ENCODE results near the gene OR6C75.
"Not testable (repeated sequence)": the region's sequence is repeated elsewhere in the genome, so short reads cannot be mapped to it uniquely, and the experiment has no call there.

The OR6C75 gene

DNA sequence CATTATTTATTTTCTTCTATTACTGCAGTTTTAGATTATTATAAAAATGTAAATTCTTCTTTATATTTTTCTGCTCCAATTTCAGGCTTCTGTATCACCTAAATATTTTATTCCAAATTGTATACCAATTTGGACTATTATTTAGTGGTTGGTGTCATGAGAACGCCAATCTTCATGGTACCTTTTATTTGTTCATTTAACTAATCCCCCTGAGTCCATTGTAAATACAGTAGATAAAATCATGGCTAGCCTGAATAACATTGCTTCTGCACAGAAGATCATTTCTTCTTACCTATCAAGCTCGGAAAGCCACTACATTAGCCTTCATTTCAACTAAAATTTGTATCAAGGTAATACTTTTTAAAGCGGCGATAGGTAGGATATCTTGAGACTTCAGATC, at the start of gene OR6C75:
OR6C75 (plus strand) TSS at position 301 of the 400 bp plus-strand sequence. CDS start 2,136 bp downstream, outside the sequence.
- no peak for DNase-seq

DNA sequence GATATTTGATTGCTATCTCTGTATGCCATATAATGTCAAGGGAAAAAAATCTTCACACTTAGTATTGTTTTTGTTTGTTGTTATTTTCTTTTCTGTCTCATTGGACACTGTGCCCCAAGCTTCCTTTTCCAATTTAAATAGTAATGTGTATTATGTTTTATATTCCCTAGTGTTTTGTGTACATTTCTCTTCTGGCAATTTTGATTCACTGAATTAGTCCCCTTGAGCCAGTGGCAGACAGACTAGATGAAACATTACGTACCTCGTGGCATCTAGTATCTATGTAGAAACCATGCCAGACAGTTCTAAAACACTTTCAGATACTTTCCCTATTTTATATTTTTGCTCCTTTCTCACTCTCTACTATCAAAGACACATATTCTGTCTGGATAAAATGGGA, 48.7 kb upstream of the OR6C75 start, which contains the start of gene OR6C1:
OR6C1 (plus strand) TSS at position 301 of the 400 bp plus-strand sequence. CDS start 6,257 bp downstream, outside the sequence.
- no peak for DNase-seq

DNA sequence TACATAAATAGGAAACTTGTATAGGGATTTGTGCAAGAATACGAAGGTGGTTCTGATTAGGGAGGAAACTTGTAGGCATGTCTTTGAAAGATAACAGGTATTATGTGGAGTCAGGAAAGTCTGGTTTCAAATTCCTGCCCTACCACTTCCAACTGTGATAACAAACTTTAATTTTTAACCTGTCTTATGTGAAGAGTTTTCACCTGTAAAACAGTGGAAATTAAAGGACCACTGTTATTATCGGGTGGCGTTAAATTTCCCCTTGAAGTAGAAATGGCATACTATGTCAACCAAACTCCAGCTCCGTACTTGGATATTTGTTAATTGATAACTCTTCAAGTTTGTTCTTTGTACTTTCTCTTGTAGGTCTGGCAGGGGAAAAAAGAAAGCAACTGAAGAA, 42.6 kb upstream of the OR6C75 start:
- DNase-seq, result no peak

DNA sequence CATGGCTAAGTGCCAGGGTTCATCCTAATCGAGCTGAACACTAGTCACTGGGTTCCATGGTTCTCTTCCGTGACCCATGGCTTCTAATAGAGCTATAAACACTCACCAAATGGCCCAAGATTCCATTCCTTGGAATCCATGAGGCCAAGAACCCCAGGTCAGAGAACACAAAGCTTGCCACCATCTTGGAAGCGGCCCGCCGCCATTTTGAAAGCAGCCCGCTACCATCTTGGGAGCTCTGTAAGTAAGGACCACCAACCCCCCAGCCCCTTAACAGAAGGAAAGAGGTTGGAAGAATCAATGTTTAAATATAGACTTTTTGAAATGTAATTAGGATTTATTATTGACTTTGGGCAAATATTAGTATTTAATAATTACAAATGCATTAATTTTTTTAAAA, 37.0 kb upstream of the OR6C75 start:
- DNase-seq, result not testable (repeated sequence)

DNA sequence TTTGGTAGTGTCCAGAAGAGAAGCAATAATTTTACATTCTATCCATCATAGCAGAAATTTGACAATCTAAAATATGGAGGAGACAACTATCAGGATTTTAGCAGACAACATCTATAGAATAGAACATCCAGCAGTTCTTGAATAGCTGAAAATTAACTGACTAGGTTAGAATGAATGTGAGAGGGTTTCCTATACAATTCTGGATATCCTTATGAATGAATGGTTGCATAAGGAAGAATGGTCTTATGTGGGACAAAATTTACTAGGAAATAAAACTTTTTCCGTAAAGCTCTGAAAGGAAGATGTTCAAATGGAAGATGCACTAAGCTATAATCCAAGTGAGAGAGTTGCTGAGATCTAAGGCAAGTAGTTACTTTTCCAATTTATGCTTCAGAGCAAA, 32.3 kb upstream of the OR6C75 start, which contains the start of gene OR6C3:
OR6C3 (plus strand) TSS at position 301 of the 400 bp plus-strand sequence. CDS start 955 bp downstream, outside the sequence.
- no peak for DNase-seq

DNA sequence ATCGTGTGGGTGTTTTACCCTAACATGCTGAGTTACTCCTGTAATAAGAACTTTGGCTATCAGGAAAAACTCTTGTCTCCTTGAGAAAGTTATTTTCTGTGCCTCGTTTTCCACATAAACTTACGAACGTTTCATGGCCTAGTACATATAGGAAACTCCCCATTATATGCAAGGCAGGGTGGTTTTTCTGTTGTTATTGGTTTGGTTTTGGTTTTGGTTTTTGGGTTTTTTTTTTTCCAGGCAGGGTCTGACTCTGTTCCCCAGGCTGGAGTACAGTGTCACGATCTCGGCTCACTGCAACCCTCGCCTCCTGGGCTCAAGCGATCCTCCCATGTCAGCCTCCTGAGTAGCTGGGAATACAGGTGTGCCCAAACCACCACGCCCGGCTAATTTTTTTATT, 26.8 kb upstream of the OR6C75 start:
- no peak for DNase-seq

DNA sequence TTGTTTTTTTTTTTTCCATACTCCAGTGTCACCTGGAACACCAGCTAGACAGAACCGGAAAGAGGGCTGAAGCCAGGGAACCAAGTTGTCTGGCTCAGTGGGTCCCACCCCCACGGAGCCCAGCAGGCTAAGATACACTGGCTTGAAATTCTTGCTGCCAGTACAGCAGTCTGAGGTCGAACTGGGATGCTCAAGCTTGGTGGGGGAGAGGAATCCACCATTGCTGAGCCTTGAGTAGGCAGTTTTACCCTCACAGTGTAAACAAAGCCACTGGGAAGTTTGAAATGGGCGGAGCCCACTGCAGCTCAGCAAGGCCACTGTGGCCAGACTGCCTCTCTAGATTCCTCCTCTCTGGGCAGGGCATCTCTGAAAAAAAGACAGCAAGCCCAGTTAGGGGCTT, 7.4 kb upstream of the OR6C75 start:
- not testable (repeated sequence) for DNase-seq

DNA sequence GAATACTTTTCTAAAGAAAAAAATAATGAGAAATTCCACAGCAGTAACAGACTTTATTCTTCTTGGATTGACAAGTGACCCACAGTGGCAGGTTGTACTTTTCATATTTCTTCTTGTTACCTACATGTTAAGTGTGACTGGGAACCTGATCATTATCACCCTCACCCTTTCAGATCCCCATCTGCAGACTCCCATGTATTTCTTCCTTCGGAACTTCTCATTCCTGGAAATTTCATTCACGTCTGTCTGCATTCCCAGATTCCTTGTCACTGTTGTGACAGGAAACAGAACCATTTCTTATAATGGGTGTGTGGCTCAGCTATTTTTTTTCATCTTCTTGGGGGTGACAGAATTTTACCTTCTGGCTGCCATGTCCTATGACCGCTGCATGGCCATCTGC, 2.3 kb downstream of the OR6C75 start:
- no peak for DNase-seq

DNA sequence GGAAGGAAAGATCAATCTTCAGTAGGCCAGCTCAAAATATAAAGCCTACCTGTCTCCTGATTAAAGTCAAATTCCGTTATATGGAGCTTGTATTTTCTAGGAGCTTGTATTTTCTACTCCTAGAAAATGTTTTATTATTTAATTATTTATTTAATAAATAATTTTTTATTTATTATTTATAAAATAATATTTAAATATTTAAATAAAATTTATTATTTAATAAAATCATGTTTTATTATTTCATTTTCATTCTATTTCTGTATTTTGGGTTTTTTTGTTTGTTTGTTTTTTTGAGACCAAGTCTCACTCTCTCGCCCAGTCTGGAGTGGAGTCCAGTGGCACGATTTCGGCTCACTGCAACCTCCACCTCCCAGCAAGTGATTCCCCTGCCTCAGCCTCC, 9.7 kb downstream of the OR6C75 start:
- DNase-seq, result no peak

DNA sequence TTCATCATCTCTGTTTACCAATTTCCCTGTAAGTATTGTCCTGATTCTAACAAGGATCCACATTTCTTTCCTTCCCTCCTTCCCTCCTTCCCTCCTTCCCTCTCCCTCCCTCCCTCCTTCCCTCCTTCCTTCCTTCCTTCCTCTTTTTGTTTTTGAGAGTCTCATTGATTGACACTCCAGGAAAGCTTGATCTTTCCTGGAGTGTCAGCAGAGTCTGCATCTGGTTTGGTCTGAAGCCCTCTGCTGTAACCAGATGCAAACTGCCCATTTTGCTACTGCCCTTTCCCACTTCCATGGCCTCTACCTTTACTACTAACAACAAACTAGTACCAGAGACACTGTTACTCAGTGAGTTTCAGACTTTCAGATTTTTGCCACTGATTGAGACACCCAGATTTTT, 23.1 kb downstream of the OR6C75 start:
- no peak for DNase-seq

DNA sequence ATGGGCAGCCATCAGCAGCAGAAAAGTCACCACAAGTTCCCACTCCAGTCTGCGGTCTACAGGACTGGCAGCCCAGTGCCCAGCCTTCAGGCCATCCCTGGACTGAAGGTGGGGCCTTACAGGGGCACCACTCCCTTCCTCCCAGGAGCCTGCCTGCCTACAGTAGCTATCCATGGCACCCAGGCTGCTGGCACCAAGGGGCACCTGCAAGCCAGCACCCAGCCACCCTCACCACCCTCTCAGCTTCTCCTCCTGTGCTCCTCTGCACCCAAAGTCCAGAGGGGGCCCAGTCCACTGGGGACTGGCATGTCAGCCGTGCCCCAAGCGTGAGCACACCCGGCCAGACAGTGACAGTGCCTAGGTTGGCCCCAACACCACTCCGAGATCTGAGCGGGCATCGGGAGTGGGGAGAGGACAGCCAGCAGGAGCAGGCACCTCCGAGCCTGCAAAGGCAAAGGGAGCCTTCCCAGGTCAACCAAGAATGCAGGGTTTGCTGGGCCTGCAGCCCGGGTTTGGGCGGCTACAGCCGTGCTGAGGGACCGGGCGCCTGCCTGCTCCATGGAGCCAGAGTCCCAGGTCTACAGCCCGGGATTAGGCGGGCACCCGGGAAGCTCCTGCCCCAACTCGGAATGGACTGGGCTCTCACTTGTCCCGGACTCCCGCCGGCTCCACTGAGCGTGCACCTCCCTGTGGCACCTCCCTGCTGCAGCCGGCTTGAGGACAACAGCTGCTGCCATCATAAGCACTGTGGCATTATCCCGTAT, 29.4 kb downstream of the OR6C75 start:
- DNase-seq, result no peak

DNA sequence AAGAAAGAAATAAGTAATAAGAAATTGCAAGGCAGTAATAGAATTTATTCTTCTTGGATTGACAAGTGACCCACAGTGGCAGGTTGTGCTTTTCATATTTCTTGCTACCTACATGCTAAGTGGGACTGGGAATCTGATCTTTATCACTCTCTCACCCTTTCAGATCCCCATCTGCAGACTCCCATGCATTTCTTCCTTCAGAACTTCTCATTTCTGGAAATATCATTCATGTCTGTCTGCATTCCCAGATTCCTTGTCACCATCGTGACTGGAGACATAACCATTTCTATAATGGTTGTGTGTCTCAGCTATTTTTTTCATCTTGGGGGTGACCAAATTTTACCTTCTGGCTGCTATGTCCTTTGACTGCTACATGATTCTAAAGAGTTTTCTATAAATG, 33.6 kb downstream of the OR6C75 start:
- no peak for DNase-seq

DNA sequence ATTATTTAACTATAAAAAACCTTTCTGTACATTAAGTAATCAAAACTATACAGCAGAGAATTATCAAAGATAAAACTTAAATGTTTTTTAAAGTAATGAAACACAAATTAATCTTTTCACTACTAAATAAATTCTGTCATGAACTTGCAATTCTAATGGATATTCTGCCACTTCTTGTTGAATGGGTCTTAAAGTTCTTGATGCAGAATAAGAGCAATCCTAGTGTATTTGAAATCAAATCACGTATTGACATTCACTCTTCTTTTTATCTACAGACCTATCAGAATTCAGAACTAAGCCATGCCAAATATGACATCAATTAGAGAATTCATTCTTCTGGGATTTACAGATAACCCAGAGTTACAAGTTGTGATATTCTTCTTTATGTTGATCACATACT, 37.5 kb downstream of the OR6C75 start, which contains the start of gene OR6C65:
OR6C65 (plus strand) TSS at position 301 of the 400 bp plus-strand sequence; CDS start at position 301, 0 bp downstream.
- no peak for DNase-seq

DNA sequence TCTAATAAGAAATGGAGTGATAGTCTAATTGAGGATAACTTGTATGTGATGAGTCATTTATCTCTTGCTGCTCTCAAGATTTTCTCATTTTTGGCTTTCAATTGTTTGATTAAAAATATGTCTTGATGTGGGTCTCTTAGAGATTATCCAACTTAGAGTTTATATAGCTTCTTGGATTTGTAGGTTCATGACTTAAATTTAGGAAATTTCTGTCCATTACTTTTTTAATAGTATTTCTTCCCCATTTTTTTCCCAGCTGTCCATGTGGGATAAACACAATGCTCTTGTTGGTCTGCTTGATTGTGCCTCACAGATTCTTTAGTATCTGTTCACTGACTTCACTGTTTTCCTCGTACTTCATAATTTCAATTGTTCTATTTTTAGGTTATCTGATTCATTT, 45.1 kb downstream of the OR6C75 start:
- DNase-seq, result no peak

DNA sequence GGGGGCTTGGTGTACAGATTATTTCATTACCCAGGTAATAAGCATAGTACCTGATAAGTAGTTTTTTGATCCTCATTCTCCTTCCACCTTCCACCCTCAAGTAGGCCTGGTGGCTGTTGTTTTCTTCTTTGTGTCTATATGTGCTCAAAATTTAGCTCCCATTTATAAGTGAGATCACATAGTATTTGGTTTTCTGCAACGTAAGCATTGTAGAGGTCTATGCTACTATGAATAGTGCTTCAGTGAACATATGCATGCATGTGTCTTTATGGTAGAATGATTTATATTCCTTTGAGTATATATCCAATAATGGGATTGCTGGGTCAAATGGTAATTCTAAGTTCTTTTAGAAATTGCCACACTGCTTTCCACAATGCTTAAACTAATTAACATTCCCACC, 46.4 kb downstream of the OR6C75 start:
- not testable (repeated sequence) for DNase-seq

DNA sequence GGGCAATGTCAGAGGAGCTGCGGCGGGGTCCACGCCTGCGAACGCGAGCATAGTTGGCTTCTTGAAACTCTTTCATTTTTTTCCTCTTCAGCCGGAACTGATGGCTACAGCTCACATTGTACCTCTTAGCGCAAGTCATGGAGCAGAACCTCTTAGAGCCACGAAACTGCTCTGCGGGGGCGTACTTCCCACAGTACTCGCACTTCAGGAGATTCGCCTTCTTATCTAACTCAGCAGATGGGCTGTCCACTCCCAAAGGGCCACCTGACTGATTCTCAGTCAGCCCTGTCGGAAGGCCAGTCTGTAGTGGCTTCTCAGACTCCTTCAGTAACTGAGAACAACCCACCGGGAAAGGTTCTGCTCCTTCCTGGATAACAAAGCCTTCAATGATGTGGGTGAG, 49.4 kb downstream of the OR6C75 start:
- not testable (repeated sequence) for DNase-seq

DNA sequence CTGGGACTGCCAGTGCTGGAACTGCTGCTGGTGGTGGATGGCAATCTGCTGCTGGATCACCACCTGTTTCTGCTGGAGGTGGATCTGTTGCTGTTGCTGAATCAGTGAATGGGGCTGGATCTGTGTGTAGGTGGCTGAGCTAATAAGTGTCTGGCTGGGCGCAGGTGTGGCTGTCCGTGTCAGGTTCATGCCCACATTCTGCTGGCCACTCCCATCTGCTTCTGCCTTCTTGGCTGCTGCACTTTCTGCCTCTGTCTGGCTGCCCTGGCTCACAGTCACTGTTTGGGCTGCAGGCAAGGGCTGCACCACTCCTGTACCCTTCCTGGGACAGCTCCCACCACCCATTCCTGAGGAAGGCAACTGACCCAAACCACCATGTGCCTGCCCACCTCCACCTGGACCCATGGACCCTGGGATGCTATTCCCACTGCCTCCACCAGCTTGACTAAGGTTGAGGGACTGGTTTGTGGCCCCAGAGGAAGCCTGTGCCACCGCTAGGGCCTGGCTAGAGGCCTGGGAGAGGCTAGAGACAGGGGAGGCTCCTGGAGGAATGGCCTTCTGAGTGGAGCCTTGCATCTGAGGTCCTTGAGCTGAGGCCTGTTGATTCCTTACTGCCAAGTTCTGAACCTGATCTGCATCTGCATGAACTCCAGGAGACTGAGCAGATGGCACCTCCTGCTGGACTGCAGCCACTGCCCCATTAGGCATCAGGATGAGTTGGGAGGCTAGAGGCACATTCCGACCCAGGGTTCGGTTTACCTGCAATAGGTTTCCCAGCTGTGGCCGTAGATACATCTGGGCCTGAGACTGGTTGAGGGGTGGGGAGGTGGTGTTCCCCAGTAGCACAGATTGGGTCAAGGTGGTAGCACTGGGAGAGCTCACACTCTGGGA, 51.0 kb downstream of the OR6C75 start:
- not testable (repeated sequence) for DNase-seq

DNA sequence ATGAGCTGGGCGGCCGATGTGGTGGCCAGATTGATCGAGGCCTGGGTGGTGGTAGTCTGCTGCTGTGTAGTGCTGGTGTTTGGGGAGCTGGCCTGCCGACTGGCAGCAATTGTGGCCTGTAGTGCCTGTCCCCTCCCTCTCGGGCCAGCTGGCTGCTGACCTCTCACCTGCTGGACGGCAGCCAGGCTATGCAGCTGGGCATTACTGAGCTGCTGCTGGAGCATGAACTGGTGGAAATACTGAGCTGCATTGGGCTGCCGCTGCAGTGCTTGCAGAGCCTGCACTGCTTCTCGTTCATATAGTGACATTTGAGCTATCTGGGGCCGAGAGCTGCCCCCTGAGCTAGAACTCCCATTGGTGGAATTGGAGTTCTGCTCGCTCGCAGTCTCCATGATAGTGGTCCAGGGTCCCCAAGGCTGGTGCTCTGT, 51.6 kb downstream of the OR6C75 start:
- not testable (repeated sequence) for DNase-seq

DNA sequence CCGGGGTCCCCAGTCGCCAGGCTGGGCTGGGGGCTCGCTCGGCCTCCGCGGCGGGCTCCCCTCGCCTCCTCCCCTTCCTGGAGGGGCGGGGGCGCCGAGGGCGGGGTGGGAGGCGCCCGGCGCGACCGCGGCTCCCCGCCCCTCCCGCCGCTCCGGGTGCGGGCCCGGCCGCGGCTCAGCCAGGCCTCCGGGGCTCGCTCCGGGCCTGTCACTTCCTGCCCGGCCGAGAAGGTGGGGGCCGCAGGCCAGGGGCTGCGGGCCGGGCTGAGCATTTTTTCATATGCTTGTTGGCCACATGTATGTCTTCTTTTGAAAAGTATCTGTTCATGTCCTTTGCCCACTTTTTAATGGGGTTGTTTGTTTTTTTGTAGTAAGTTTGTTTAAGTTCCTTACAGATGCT, 52.1 kb downstream of the OR6C75 start:
- DNase-seq, result not testable (repeated sequence)

DNA sequence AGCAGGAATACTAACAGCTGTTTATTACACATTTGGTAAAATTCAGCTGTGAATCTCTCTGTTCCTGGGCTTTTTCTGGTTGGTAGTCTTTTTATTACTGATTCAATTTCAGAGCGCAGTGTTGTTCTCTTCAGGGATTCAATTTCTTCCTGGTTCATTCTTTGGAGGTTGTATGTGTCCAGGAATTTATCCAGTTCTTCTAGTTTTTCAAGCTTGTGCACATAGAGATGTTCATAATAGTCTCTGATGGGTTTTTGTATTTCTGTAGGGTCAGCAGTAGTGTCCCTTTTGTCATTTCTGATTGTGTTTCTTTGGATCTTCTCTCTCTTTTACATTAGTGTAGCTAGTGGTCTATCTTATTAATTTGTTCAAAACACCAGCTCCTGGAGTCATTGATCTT, 54.2 kb downstream of the OR6C75 start:
- no peak for DNase-seq
